Fibroblast of villous mesenchyme (primary cell): ENCODE results near the gene PPP1R26. TPM values are rescaled to one million over a fixed set of nuclear protein-coding genes. Genes with fewer than 3 reads are reported as not detected.

Source experiments
- DNase-seq: peaks from one replicate; pipeline ENCODE4 v3.0.0-alpha.2; 2010; ENCODE audit warnings: low read depth
- H3K4me3 ChIP-seq: 2 replicates; pipeline ENCODE4 v1.5.1; 2011; ENCODE audit warnings: low read depth, mild to moderate bottlenecking, low read length
- CTCF ChIP-seq: IDR thresholded peaks from 2 replicates; pipeline ENCODE4 v1.5.1; 2012; ENCODE audit warnings: low read depth, mild to moderate bottlenecking, low read length; ENCODE audit not compliant: insufficient read depth
- total RNA-seq: library from RNA; depleted of rRNA; stranded (reverse); fragments of >200 nt; gene quantifications from 2 replicates; pipeline ENCODE4 v1.2.3, GENCODE V29; 2012

The PPP1R26 gene
- total RNA-seq, 1 donor: 11.7 TPM

- peak; percentile 41 for DNase-seq
These were observed 723 bp downstream of the PPP1R26 start for GRCh38 chr9:135480071-135480939.

GRCh38 chr9:135480940-135481310, 1.3 kb downstream of the PPP1R26 start:
- no peak for TF ChIP-seq CTCF
- H3K4me3 ChIP-seq: peak overlapping the region; percentile 85
- DNase-seq: no peak

More at GRCh38 chr9:135480071-135480939, 723 bp downstream of the PPP1R26 start:
- no peak for TF ChIP-seq CTCF
- H3K4me3 ChIP-seq: peak overlapping the region; percentile 85

GRCh38 chr9:135482015-135482754, 2.6 kb downstream of the PPP1R26 start:
- DNase-seq: no peak
- TF ChIP-seq CTCF: no peak
- H3K4me3 ChIP-seq: no peak overlapping the region

- no peak for TF ChIP-seq CTCF
- no peak overlapping the region for H3K4me3 ChIP-seq
- DNase-seq: no peak
These were observed 5.1 kb downstream of the PPP1R26 start for GRCh38 chr9:135484460-135485277.

GRCh38 chr9:135485385-135485784, 5.8 kb downstream of the PPP1R26 start:
- TF ChIP-seq CTCF: no peak
- no peak overlapping the region for H3K4me3 ChIP-seq
- no peak for DNase-seq

- H3K4me3 ChIP-seq: no peak overlapping the region
- no peak for DNase-seq
- no peak for TF ChIP-seq CTCF
These were observed 6.2 kb downstream of the PPP1R26 start for GRCh38 chr9:135485832-135486231.
